ENCODE results near the gene RXRA. TPM values are rescaled to one million over a fixed set of nuclear protein-coding genes. Genes with fewer than 3 reads are reported as not detected.

RXRA gene
- total and polyA plus RNA-seq, 10 of the 15 experiments (the other 5 are each of a cell fraction or from before 2014, with no cell fraction given) = 0.89 to 36.8 (median 11.1) TPM

DNA sequence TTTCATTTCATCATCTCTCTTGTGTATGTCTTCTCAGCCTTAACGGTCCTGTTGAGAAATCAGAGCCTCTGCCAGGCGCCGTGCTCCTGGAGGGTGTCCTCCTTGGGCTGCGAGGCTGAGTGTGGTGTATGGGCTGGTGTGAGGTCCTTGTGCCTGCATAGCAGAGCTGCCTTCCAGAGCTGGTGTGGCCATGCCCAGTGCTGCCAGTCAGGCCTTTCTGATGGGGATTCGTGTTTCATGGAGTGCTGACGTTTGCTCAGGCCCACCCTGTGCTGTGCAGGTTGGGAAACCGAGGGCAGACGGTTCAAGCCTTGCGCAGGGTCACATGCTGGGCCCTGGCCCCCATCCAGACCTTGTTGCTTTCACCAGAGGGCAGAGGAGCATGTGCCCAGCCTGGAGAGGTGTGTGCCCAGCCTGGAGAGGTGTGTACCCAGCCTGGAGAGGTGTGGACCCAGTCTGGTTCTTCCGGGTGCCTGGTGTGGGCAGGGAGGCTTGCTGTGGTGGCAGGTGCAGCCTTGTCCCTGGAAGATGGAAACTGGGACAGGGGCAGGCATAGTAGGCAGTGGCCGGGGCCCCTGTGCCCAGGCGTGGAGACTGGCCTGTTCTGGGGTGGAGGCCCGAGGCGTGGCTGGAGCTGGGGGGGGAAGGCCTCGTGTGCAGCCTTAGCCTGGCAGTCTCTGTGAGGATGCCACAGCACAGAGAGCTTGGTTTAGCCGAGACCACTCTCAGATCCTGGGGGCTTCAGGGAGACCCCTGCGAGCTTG, 84.0 kb downstream of the RXRA start:
- intact Hi-C loops (cut with micrococcal nuclease; ENCODE audit: unreplicated experiment) (no loop called here), in situ Hi-C loops (cut with MboI) (no loop called here)
- no peak overlapping the region for H3K9ac ChIP-seq (ENCODE audit: control insufficient read depth, insufficient read depth, low read length)
- SMC1A ChIA-PET (ENCODE audit: uncharacterized antibody, unreplicated experiment) = no interaction called here
- H4K20me1 ChIP-seq (ENCODE audit: control insufficient read depth, insufficient read depth) = no peaks in the 10 kb centered on the region
- WGBS (ENCODE audit: insufficient coverage, insufficient replicate concordance, low lambda C conversion rate, missing lambda C conversion rate) = 90% methylated on average over 16 of the region's 17 CpGs
- TF ChIP-seq BCL11A (IDR thresholded peaks at IDR 0.05; ENCODE audit: low read depth, low read length) = no peak
- TF ChIP-seq WRNIP1 (IDR thresholded peaks at IDR 0.05; ENCODE audit: borderline replicate concordance, low read depth, low read length) = no peak
- TF ChIP-seq, protein P1, sequence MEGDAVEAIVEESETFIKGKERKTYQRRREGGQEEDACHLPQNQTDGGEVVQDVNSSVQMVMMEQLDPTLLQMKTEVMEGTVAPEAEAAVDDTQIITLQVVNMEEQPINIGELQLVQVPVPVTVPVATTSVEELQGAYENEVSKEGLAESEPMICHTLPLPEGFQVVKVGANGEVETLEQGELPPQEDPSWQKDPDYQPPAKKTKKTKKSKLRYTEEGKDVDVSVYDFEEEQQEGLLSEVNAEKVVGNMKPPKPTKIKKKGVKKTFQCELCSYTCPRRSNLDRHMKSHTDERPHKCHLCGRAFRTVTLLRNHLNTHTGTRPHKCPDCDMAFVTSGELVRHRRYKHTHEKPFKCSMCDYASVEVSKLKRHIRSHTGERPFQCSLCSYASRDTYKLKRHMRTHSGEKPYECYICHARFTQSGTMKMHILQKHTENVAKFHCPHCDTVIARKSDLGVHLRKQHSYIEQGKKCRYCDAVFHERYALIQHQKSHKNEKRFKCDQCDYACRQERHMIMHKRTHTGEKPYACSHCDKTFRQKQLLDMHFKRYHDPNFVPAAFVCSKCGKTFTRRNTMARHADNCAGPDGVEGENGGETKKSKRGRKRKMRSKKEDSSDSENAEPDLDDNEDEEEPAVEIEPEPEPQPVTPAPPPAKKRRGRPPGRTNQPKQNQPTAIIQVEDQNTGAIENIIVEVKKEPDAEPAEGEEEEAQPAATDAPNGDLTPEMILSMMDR (IDR thresholded peaks at IDR 0.05 in 2 of 3, conservative IDR thresholded peaks at IDR 0.05 in 1 of 3; ENCODE audit: control insufficient read depth in 2 of 3, extremely low read depth in 1 of 3, insufficient read depth in 1 of 3, low read depth in 3 of 3, low read length in 3 of 3) = no peak
- TF ChIP-seq NR2F1 (conservative IDR thresholded peaks at IDR 0.05) = no peak
- no peak for TF ChIP-seq POU2F2 (IDR thresholded peaks at IDR 0.05; ENCODE audit: borderline replicate concordance, low read depth, low read length)
- TF ChIP-seq HDGF (IDR thresholded peaks at IDR 0.05) = no peak
- TF ChIP-seq, protein P2, sequence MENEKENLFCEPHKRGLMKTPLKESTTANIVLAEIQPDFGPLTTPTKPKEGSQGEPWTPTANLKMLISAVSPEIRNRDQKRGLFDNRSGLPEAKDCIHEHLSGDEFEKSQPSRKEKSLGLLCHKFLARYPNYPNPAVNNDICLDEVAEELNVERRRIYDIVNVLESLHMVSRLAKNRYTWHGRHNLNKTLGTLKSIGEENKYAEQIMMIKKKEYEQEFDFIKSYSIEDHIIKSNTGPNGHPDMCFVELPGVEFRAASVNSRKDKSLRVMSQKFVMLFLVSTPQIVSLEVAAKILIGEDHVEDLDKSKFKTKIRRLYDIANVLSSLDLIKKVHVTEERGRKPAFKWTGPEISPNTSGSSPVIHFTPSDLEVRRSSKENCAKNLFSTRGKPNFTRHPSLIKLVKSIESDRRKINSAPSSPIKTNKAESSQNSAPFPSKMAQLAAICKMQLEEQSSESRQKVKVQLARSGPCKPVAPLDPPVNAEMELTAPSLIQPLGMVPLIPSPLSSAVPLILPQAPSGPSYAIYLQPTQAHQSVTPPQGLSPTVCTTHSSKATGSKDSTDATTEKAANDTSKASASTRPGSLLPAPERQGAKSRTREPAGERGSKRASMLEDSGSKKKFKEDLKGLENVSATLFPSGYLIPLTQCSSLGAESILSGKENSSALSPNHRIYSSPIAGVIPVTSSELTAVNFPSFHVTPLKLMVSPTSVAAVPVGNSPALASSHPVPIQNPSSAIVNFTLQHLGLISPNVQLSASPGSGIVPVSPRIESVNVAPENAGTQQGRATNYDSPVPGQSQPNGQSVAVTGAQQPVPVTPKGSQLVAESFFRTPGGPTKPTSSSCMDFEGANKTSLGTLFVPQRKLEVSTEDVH (IDR thresholded peaks at IDR 0.05; ENCODE audit: low read depth, partially characterized antibody) = no peak
- TF ChIP-seq EZH2 (IDR thresholded peaks at IDR 0.05; ENCODE audit: borderline replicate concordance, control insufficient read depth, low read depth, low read length) = no peak
- TF ChIP-seq, protein P3, sequence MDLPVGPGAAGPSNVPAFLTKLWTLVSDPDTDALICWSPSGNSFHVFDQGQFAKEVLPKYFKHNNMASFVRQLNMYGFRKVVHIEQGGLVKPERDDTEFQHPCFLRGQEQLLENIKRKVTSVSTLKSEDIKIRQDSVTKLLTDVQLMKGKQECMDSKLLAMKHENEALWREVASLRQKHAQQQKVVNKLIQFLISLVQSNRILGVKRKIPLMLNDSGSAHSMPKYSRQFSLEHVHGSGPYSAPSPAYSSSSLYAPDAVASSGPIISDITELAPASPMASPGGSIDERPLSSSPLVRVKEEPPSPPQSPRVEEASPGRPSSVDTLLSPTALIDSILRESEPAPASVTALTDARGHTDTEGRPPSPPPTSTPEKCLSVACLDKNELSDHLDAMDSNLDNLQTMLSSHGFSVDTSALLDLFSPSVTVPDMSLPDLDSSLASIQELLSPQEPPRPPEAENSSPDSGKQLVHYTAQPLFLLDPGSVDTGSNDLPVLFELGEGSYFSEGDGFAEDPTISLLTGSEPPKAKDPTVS (IDR thresholded peaks at IDR 0.05; ENCODE audit: low read depth, low read length) = no peak
- TF ChIP-seq NFIC (IDR thresholded peaks at IDR 0.05; ENCODE audit: low read depth, low read length) = no peak
- no peak for TF ChIP-seq SMC3 (IDR thresholded peaks at IDR 0.05; ENCODE audit: borderline replicate concordance, low read length)
- TF ChIP-seq TBL1XR1 (IDR thresholded peaks at IDR 0.05; ENCODE audit: low read depth, low read length) = no peak
- TF ChIP-seq RAD21 (IDR thresholded peaks at IDR 0.05; ENCODE audit: insufficient read depth, low read depth, low read length) = no peak
- no peak for TF ChIP-seq CREB1 (IDR thresholded peaks at IDR 0.05; ENCODE audit: low read depth)
- CTCF ChIA-PET = no interaction called here
- FAIRE-seq = no peak
- DNase-seq (ENCODE audit: low read depth, low spot score) = no peak
- peaks cover 28% of the 10 kb centered on the region for H3K4me1 ChIP-seq (ENCODE audit: control insufficient read depth, insufficient read depth, low read length)
- no peaks in the 10 kb centered on the region for H3K27me3 ChIP-seq (replicated peaks in 1 of 2; ENCODE audit: control insufficient read depth in 2 of 2, insufficient read depth in 2 of 2, low read length in 1 of 2)
- H2AFZ ChIP-seq (ENCODE audit: control insufficient read depth, low read depth, low read length) = no peak overlapping the region
- POLR2A ChIA-PET = no interaction called here
- no peak overlapping the region for H3K27ac ChIP-seq (ENCODE audit: control insufficient read depth, insufficient read depth)
- H3K9me3 ChIP-seq (replicated peaks; ENCODE audit: control insufficient read depth, insufficient read depth, low read length) = no peaks in the 10 kb centered on the region
- ATAC-seq = no peak
- no peak overlapping the region for H3K4me3 ChIP-seq
- no TSS peak for BruUV-seq (replicated peaks)
- RAD21 ChIA-PET (ENCODE audit: unreplicated experiment) = no interaction called here
- peaks cover 15% of the 10 kb centered on the region for H3K79me2 ChIP-seq (ENCODE audit: control insufficient read depth, insufficient read depth, low read length)
- no peak overlapping the region for H3K4me2 ChIP-seq (ENCODE audit: control insufficient read depth, insufficient read depth)
- peaks cover 7 to 8% of the 10 kb centered on the region in 2 experiments; a peak in 3 of 4 replicates for H3K36me3 ChIP-seq (ENCODE audit: control insufficient read depth in 2 of 2, insufficient read depth in 2 of 2, low read length in 1 of 2)

All from GM12878 (cell line).